ENCODE results near the gene CHRM5. TPM values are rescaled to one million over a fixed set of nuclear protein-coding genes. Genes with fewer than 3 reads are reported as not detected.

The CHRM5 gene
- total RNA-seq, 1 donor from 2014 or later: not detected

DNA sequence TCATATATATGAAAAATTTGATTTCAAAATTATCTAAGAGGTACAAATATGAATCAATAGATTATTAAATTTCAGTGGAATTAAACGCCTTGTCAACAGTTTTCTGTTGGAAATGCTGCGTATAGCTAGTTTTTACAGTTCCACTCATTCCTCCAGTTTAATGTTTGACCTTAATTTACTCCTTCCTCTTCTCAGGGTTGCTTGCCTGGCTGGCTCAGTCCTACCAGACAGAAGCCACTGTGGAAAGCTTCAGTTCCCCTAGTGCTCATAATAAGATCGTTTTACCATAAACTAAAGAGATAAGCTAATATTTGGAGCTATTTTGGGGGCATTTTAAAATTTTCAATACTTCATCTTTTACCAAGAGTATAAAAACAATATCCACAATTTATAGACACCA is 110.6 kb downstream of the CHRM5 start:
- H3K36me3 ChIP-seq: peaks cover 16% of the 10 kb centered on the region
- no peaks in the 10 kb centered on the region for H3K9me3 ChIP-seq
- ATAC-seq (no peak), DNase-seq (no peak)
- TF ChIP-seq, protein P1, sequence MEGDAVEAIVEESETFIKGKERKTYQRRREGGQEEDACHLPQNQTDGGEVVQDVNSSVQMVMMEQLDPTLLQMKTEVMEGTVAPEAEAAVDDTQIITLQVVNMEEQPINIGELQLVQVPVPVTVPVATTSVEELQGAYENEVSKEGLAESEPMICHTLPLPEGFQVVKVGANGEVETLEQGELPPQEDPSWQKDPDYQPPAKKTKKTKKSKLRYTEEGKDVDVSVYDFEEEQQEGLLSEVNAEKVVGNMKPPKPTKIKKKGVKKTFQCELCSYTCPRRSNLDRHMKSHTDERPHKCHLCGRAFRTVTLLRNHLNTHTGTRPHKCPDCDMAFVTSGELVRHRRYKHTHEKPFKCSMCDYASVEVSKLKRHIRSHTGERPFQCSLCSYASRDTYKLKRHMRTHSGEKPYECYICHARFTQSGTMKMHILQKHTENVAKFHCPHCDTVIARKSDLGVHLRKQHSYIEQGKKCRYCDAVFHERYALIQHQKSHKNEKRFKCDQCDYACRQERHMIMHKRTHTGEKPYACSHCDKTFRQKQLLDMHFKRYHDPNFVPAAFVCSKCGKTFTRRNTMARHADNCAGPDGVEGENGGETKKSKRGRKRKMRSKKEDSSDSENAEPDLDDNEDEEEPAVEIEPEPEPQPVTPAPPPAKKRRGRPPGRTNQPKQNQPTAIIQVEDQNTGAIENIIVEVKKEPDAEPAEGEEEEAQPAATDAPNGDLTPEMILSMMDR (IDR thresholded peaks at IDR 0.05): no peak
- no peaks in the 10 kb centered on the region for H3K27me3 ChIP-seq (ENCODE audit: low read depth)
- H3K4me3 ChIP-seq: no peak overlapping the region
- H3K27ac ChIP-seq: no peak overlapping the region
- intact Hi-C loops (cut with DNase I): no loop called here
- H3K4me1 ChIP-seq: no peaks in the 10 kb centered on the region

DNA sequence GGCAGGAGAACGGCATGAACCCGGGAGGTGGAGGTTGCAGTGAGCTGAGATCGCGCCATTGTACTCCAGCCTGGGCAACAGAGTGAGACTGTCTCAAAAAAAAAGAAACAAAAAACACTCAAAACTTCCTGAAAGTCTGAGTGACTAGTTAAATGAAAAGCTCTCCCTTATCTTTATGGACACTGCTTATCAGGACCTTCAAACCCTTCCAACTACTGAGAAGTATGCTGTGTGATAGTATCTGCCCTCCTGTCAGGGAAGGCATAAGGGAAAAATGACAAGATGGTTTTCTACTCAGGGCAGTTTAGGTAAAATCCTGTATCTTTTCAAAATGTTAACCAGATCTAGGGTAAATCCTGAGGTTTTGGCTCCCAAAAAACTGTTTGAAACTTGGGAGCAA is 111.6 kb downstream of the CHRM5 start:
- TF ChIP-seq, protein P1 (IDR thresholded peaks at IDR 0.05): no peak

GRCh38 chr15:34084086-34084485 is 115.8 kb downstream of the CHRM5 start:
- ATAC-seq (no peak), DNase-seq (no peak)
- H3K27ac ChIP-seq: no peak overlapping the region
- peaks cover 67% of the 10 kb centered on the region for H3K36me3 ChIP-seq
- no peaks in the 10 kb centered on the region for H3K9me3 ChIP-seq
- H3K4me3 ChIP-seq: no peak overlapping the region
- intact Hi-C loops (cut with DNase I): no loop called here
- TF ChIP-seq, protein P1 (IDR thresholded peaks at IDR 0.05): no peak
- H3K27me3 ChIP-seq (ENCODE audit: low read depth): no peaks in the 10 kb centered on the region
- H3K4me1 ChIP-seq: no peaks in the 10 kb centered on the region

More for the DNA sequence above, 111.6 kb downstream of the CHRM5 start:
- no peak for DNase-seq
- no peaks in the 10 kb centered on the region for H3K9me3 ChIP-seq
- no peaks in the 10 kb centered on the region for H3K27me3 ChIP-seq (ENCODE audit: low read depth)
- intact Hi-C loops (cut with DNase I): no loop called here
- H3K36me3 ChIP-seq: peaks cover 26% of the 10 kb centered on the region
- no peak for ATAC-seq
- no peak overlapping the region for H3K27ac ChIP-seq
- no peaks in the 10 kb centered on the region for H3K4me1 ChIP-seq
- no peak overlapping the region for H3K4me3 ChIP-seq

DNA sequence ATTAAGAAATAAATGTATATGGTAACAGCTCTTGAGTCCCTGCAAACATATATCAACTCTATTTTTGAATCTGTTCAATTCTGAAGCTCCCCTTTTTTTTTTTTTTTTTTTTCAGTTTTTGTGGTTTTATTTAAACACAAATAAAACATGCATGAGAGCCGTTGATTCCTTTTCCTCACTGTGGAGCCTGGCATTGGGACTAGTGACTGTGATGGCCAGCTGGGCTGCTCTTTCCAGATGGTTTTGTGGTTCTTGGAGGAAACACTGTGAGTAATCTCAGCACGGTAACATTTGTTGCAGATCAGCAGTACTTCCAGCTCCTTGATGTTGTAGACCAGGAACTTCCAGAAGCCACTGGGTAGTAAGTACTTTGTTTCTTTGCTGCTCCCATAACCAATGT is 117.4 kb downstream of the CHRM5 start:
- no peaks in the 10 kb centered on the region for H3K27me3 ChIP-seq (ENCODE audit: low read depth)

DNA sequence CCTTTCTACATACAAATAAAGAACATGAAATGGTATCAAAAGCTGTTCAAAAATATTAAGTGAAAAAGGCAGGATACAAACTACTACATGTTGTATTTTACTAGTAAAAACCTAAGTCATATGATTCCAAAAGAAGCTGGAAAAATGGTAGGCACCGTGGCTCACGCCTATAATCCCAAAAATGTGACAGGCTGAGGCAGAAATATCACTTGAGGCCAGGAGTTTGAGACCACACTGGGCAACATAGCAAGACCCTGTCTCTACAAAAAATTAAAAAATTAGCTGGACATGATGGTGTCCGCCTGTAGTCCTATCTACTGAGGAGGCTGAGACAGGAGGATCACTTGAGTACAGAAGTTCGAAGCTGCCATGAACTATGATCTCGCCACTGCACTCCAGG is 131.6 kb downstream of the CHRM5 start:
- H3K36me3 ChIP-seq: peaks cover 13% of the 10 kb centered on the region
- no peak overlapping the region for H3K4me3 ChIP-seq
- intact Hi-C loops (cut with DNase I): loop anchor here (10.0 kb wide), 1 partner anchor 125 kb away; the partner anchor contains the start of gene EMC4

More for the DNA sequence above, 117.4 kb downstream of the CHRM5 start:
- no peak overlapping the region for H3K27ac ChIP-seq
- peaks cover 80% of the 10 kb centered on the region for H3K36me3 ChIP-seq
- DNase-seq (no peak), ATAC-seq (no peak)
- intact Hi-C loops (cut with DNase I): no loop called here
- no peak overlapping the region for H3K4me3 ChIP-seq
- H3K9me3 ChIP-seq: no peaks in the 10 kb centered on the region
- no peaks in the 10 kb centered on the region for H3K4me1 ChIP-seq
- TF ChIP-seq, protein P1 (IDR thresholded peaks at IDR 0.05): no peak

More for the DNA sequence above, 131.6 kb downstream of the CHRM5 start:
- Histone ChIP-seq H3K4me1 (peaks cover 25% of the 10 kb centered on the region), H3K27ac (no peak overlapping the region), H3K9me3 (no peaks in the 10 kb centered on the region), H3K27me3 (ENCODE audit: low read depth) (no peaks in the 10 kb centered on the region)
- no peak for ATAC-seq
- no peak for DNase-seq
- TF ChIP-seq, protein P1 (IDR thresholded peaks at IDR 0.05): no peak
